ENCODE measurements around the gene MED13L. TPM values are rescaled to one million over a fixed set of nuclear protein-coding genes. Genes with fewer than 3 reads are reported as not detected.
A peak's percentile ranks its signal among the peaks of the same experiment; 100 is the strongest.

MED13L gene
- total RNA-seq, 5 donors from 2014 or later (not counting 1 experiment from before 2014, with no cell fraction given) = 126 to 216 (median 133) TPM

DNA sequence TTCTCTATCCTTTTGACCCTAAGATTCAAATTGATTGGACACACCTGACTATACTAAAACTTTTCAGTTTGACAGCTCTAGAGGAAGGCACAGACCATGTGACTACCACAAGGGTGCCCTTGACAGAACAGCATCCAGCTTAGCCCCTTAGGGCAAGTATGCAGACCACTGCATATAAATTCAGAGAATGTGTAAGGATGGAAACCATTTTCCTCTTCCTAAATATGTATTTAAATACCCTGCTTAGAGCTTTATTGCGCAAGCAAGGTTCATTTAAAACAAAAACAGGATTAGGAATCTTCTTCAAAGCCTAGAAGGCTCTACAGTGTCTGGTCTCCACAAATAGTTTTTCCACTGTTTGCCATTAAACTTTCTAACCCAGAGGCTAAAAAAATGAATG, 202.8 kb downstream of the MED13L start:
- Mint-ChIP-seq H3K36me3 (peaks cover 4% of the 10 kb centered on the region), H3K9me3 (no peaks in the 10 kb centered on the region), H3K4me3 (no peak overlapping the region), H3K4me1 (peaks cover 18 to 28% (median 27%) of the 10 kb centered on the region in 3 donors), H3K27ac (peak overlapping the region in 1 of 2 donors; percentile 1), H3K27me3 (no peaks in the 10 kb centered on the region)
- H3K27me3 ChIP-seq (replicated peaks in 1 of 2; ENCODE audit: control insufficient read depth in 2 of 2, extremely low read depth in 1 of 2, insufficient read depth in 2 of 2, low read length in 1 of 2) = no peaks in the 10 kb centered on the region
- ChIA-PET CTCF (interaction anchor here in 1 of 2 donors (0.8 kb wide), 1 partner anchor 9 kb away, joined by 3 read pairs; no protein-coding TSS in a partner anchor), POLR2A (no interaction called here)
- no peak for ATAC-seq (replicated peaks in 1 of 4)
- no peaks in the 10 kb centered on the region for H3K9me3 ChIP-seq
- WGBS (ENCODE audit: insufficient coverage) = 88% methylated on average over 1 of the region's 1 CpG
- H3K4me1 ChIP-seq (ENCODE audit: control insufficient read depth in 1 of 2, extremely low read depth in 1 of 2, insufficient read depth in 2 of 2, low read length in 2 of 2) = no peaks in the 10 kb centered on the region
- no peak for DNase-seq
- no peak overlapping the region for H3K27ac ChIP-seq (ENCODE audit: low read length)
- no peak overlapping the region for H3K4me3 ChIP-seq (ENCODE audit: control insufficient read depth in 1 of 2, extremely low read depth in 1 of 2, low read length in 1 of 2)
- no peaks in the 10 kb centered on the region for H3K36me3 ChIP-seq (ENCODE audit: control insufficient read depth in 2 of 2, extremely low read depth in 1 of 2, insufficient read depth in 1 of 2, low read length in 1 of 2)

DNA sequence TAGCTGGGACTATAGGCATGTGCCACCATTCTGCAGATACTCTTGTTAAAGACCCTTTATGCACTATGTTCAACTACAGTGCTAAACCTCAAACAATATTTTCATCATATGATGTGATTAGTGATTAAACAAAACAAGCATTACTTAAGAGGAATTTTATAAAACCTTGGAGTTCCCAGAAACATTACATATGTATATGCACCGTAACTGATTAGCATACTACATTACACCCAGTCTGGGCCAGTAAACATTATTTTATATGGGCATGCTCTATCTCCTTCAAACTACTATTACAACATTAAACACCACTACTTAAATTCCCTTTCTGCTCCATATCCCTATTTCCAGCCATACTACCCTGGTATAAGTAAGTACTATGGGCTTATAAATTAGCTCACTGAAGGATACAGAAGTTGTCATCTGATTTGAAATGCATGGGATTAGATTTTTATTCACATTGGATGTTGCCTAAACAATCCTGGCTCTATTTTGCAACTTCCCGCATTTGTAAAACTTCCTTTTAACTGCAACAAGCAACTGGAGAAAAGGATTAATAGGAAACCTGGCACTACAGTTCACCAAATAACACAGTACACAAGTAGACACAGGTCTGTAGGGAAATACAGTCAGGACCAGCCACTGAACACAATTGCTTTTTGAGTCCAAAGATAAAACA, 205.8 kb downstream of the MED13L start:
- POLR2A ChIA-PET = no interaction called here

GRCh38 chr12:116070444-116070843, 207.0 kb downstream of the MED13L start:
- Histone ChIP-seq H3K27ac (ENCODE audit: low read length) (no peak overlapping the region), H3K4me1 (ENCODE audit: control insufficient read depth in 1 of 2, extremely low read depth in 1 of 2, insufficient read depth in 2 of 2, low read length in 2 of 2) (peaks cover 0 to 3% of the 10 kb centered on the region in 2 experiments), H3K36me3 (ENCODE audit: control insufficient read depth in 2 of 2, extremely low read depth in 1 of 2, insufficient read depth in 1 of 2, low read length in 1 of 2) (no peaks in the 10 kb centered on the region), H3K27me3 (replicated peaks in 1 of 2; ENCODE audit: control insufficient read depth in 2 of 2, extremely low read depth in 1 of 2, insufficient read depth in 2 of 2, low read length in 1 of 2) (no peaks in the 10 kb centered on the region), H3K4me3 (ENCODE audit: control insufficient read depth in 1 of 2, extremely low read depth in 1 of 2, low read length in 1 of 2) (no peak overlapping the region), H3K9me3 (no peaks in the 10 kb centered on the region)
- ATAC-seq (replicated peaks in 1 of 4) (no peak), DNase-seq (no peak)
- ChIA-PET CTCF (no interaction called here), POLR2A (no interaction called here)
- no peak overlapping the region for H3K4me3 Mint-ChIP-seq
- no peak overlapping the region for H3K27ac Mint-ChIP-seq
- no peaks in the 10 kb centered on the region for H3K27me3 Mint-ChIP-seq
- no peaks in the 10 kb centered on the region for H3K36me3 Mint-ChIP-seq
- no peaks in the 10 kb centered on the region for H3K9me3 Mint-ChIP-seq
- WGBS (ENCODE audit: insufficient coverage) = 100% methylated on average over 1 of the region's 3 CpGs
- H3K4me1 Mint-ChIP-seq = peaks cover 48 to 50% (median 49%) of the 10 kb centered on the region in 3 donors

More for the DNA sequence above, 205.8 kb downstream of the MED13L start:
- Mint-ChIP-seq H3K27ac (no peak overlapping the region), H3K9me3 (no peaks in the 10 kb centered on the region), H3K4me1 (peaks cover 37 to 47% (median 44%) of the 10 kb centered on the region in 3 donors), H3K36me3 (no peaks in the 10 kb centered on the region), H3K4me3 (no peak overlapping the region), H3K27me3 (no peaks in the 10 kb centered on the region)
- Histone ChIP-seq H3K27ac (ENCODE audit: low read length) (no peak overlapping the region), H3K9me3 (no peaks in the 10 kb centered on the region), H3K27me3 (replicated peaks in 1 of 2; ENCODE audit: control insufficient read depth in 2 of 2, extremely low read depth in 1 of 2, insufficient read depth in 2 of 2, low read length in 1 of 2) (no peaks in the 10 kb centered on the region), H3K4me1 (ENCODE audit: control insufficient read depth in 1 of 2, extremely low read depth in 1 of 2, insufficient read depth in 2 of 2, low read length in 2 of 2) (peaks cover 0 to 2% of the 10 kb centered on the region in 2 experiments), H3K4me3 (ENCODE audit: control insufficient read depth in 1 of 2, extremely low read depth in 1 of 2, low read length in 1 of 2) (no peak overlapping the region), H3K36me3 (ENCODE audit: control insufficient read depth in 2 of 2, extremely low read depth in 1 of 2, insufficient read depth in 1 of 2, low read length in 1 of 2) (no peaks in the 10 kb centered on the region)
- CTCF ChIA-PET = interaction anchor here in 1 of 2 donors (0.8 kb wide), 1 partner anchor 56 kb away, joined by 3 read pairs; no protein-coding TSS in a partner anchor
- ATAC-seq (replicated peaks in 1 of 4) (no peak), DNase-seq (no peak)
- WGBS (ENCODE audit: insufficient coverage) = no CpG with 5 or more reads among the region's 2 CpGs

- DNase-seq = no peak
- Histone ChIP-seq H3K9me3 (no peaks in the 10 kb centered on the region), H3K4me3 (ENCODE audit: control insufficient read depth in 1 of 2, extremely low read depth in 1 of 2, low read length in 1 of 2) (no peak overlapping the region), H3K27me3 (replicated peaks in 1 of 2; ENCODE audit: control insufficient read depth in 2 of 2, extremely low read depth in 1 of 2, insufficient read depth in 2 of 2, low read length in 1 of 2) (no peaks in the 10 kb centered on the region), H3K4me1 (ENCODE audit: control insufficient read depth in 1 of 2, extremely low read depth in 1 of 2, insufficient read depth in 2 of 2, low read length in 2 of 2) (peaks cover 0 to 3% of the 10 kb centered on the region in 2 experiments), H3K36me3 (ENCODE audit: control insufficient read depth in 2 of 2, extremely low read depth in 1 of 2, insufficient read depth in 1 of 2, low read length in 1 of 2) (no peaks in the 10 kb centered on the region), H3K27ac (ENCODE audit: low read length) (no peak overlapping the region)
- Mint-ChIP-seq H3K36me3 (no peaks in the 10 kb centered on the region), H3K27ac (no peak overlapping the region), H3K9me3 (no peaks in the 10 kb centered on the region), H3K27me3 (no peaks in the 10 kb centered on the region), H3K4me3 (no peak overlapping the region), H3K4me1 (peaks cover 45 to 50% (median 49%) of the 10 kb centered on the region in 3 donors)
- ChIA-PET POLR2A (no interaction called here), CTCF (no interaction called here)
- no peak for ATAC-seq (replicated peaks in 1 of 4)
Observed at GRCh38 chr12:116069943-116070342, 207.6 kb downstream of the MED13L start.

GRCh38 chr12:116068853-116069252, 208.6 kb downstream of the MED13L start:
- 100% methylated on average over 1 of the region's 9 CpGs for WGBS (ENCODE audit: insufficient coverage)

GRCh38 chr12:116068371-116068770, 209.1 kb downstream of the MED13L start:
- H3K36me3 ChIP-seq (ENCODE audit: control insufficient read depth in 2 of 2, extremely low read depth in 1 of 2, insufficient read depth in 1 of 2, low read length in 1 of 2) = no peaks in the 10 kb centered on the region
- ChIA-PET POLR2A (interaction anchor here in 1 of 2 donors (0.5 kb wide), 1 partner anchor 181 kb away, joined by 9 read pairs; no protein-coding TSS in a partner anchor), CTCF (interaction anchor here (0.6 to 1.3 kb wide), 4 partner anchors 8 to 181 kb away, joined by 3 to 4 read pairs (median 3); no protein-coding TSS in a partner anchor)
- no peaks in the 10 kb centered on the region for H3K27me3 Mint-ChIP-seq
- H3K27ac ChIP-seq (ENCODE audit: low read length) = no peak overlapping the region
- no peaks in the 10 kb centered on the region for H3K27me3 ChIP-seq (replicated peaks in 1 of 2; ENCODE audit: control insufficient read depth in 2 of 2, extremely low read depth in 1 of 2, insufficient read depth in 2 of 2, low read length in 1 of 2)
- peaks cover 2 to 3% of the 10 kb centered on the region in 2 experiments for H3K4me1 ChIP-seq (ENCODE audit: control insufficient read depth in 1 of 2, extremely low read depth in 1 of 2, insufficient read depth in 2 of 2, low read length in 2 of 2)
- H3K4me3 Mint-ChIP-seq = no peak overlapping the region
- no peak overlapping the region for H3K4me3 ChIP-seq (ENCODE audit: control insufficient read depth in 1 of 2, extremely low read depth in 1 of 2, low read length in 1 of 2)
- peaks cover 47 to 51% (median 49%) of the 10 kb centered on the region in 3 donors for H3K4me1 Mint-ChIP-seq
- H3K9me3 Mint-ChIP-seq = no peaks in the 10 kb centered on the region
- ATAC-seq (replicated peaks in 1 of 4) (no peak), DNase-seq (no peak)
- peak overlapping the region in 1 of 2 donors; percentile 9 for H3K27ac Mint-ChIP-seq
- no peaks in the 10 kb centered on the region for H3K36me3 Mint-ChIP-seq
- no peaks in the 10 kb centered on the region for H3K9me3 ChIP-seq

More at GRCh38 chr12:116068853-116069252, 208.6 kb downstream of the MED13L start:
- CTCF ChIA-PET = no interaction called here
- no peak for DNase-seq
- no peaks in the 10 kb centered on the region for H3K36me3 Mint-ChIP-seq
- H3K27me3 Mint-ChIP-seq = no peaks in the 10 kb centered on the region
- H3K4me1 Mint-ChIP-seq = peaks cover 49 to 51% (median 49%) of the 10 kb centered on the region in 3 donors
- H3K4me3 Mint-ChIP-seq = no peak overlapping the region
- Histone ChIP-seq H3K4me1 (ENCODE audit: control insufficient read depth in 1 of 2, extremely low read depth in 1 of 2, insufficient read depth in 2 of 2, low read length in 2 of 2) (peaks cover 0 to 3% of the 10 kb centered on the region in 2 experiments), H3K27me3 (replicated peaks in 1 of 2; ENCODE audit: control insufficient read depth in 2 of 2, extremely low read depth in 1 of 2, insufficient read depth in 2 of 2, low read length in 1 of 2) (no peaks in the 10 kb centered on the region), H3K4me3 (ENCODE audit: control insufficient read depth in 1 of 2, extremely low read depth in 1 of 2, low read length in 1 of 2) (no peak overlapping the region), H3K27ac (ENCODE audit: low read length) (no peak overlapping the region), H3K36me3 (ENCODE audit: control insufficient read depth in 2 of 2, extremely low read depth in 1 of 2, insufficient read depth in 1 of 2, low read length in 1 of 2) (no peaks in the 10 kb centered on the region), H3K9me3 (no peaks in the 10 kb centered on the region)
- POLR2A ChIA-PET = no interaction called here
- ATAC-seq (replicated peaks in 1 of 4) = no peak
- no peak overlapping the region for H3K27ac Mint-ChIP-seq
- H3K9me3 Mint-ChIP-seq = no peaks in the 10 kb centered on the region

All from T-cell (primary cell).